H9 (cell line): ENCODE results near the gene FSTL4. TPM values are rescaled to one million over a fixed set of nuclear protein-coding genes. Genes with fewer than 3 reads are reported as not detected.

Experiments
- DNase-seq: peaks from one replicate; pipeline ENCODE4 v3.0.0-alpha.2; 2017
- H2AFZ ChIP-seq: one replicate; pipeline ENCODE4 v1.6.1; 2013; ENCODE audit warnings: mild to moderate bottlenecking, low read length, control low read depth, moderate library complexity
- H2AK5ac ChIP-seq: 2 replicates; pipeline ENCODE4 v1.6.1; 2013; ENCODE audit warnings: low read length, control low read depth, mixed read lengths; ENCODE audit not compliant: insufficient read length
- H2BK120ac ChIP-seq: one replicate; pipeline ENCODE4 v1.6.1; 2013; ENCODE audit warnings: low read depth, mild to moderate bottlenecking, low read length, control low read depth, inconsistent platforms; ENCODE audit not compliant: poor library complexity, severe bottlenecking
- H2BK12ac ChIP-seq: 2 replicates; pipeline ENCODE4 v1.6.1; 2013; ENCODE audit warnings: low read length, control low read depth, mixed read lengths, low read depth; ENCODE audit not compliant: insufficient read length
- H2BK15ac ChIP-seq: 2 replicates; pipeline ENCODE4 v1.6.1; 2013; ENCODE audit warnings: low read depth, low read length, control low read depth
- H2BK20ac ChIP-seq: one replicate; pipeline ENCODE4 v1.6.1; 2013; ENCODE audit warnings: low read depth, mild to moderate bottlenecking, low read length, control low read depth, inconsistent platforms; ENCODE audit not compliant: poor library complexity, severe bottlenecking
- H2BK5ac ChIP-seq: 2 replicates; pipeline ENCODE4 v1.6.1; 2013; ENCODE audit warnings: low read length, control low read depth, mixed read lengths; ENCODE audit not compliant: insufficient read length
- H3K14ac ChIP-seq: 2 replicates; pipeline ENCODE4 v1.6.1; 2013; ENCODE audit warnings: low read length, control low read depth; ENCODE audit not compliant: insufficient read depth
- H3K18ac ChIP-seq: 2 replicates; pipeline ENCODE4 v1.6.1; 2013; ENCODE audit warnings: low read depth, mild to moderate bottlenecking, mixed read lengths, low read length, control low read depth; ENCODE audit not compliant: insufficient read length
- H3K23ac ChIP-seq: 2 replicates; pipeline ENCODE4 v1.6.1; 2013; ENCODE audit warnings: low read length, control low read depth, mixed read lengths, low read depth; ENCODE audit not compliant: insufficient read length
- H3K23me2 ChIP-seq: 2 replicates; pipeline ENCODE4 v1.6.1; 2013; ENCODE audit warnings: low read depth, mild to moderate bottlenecking, mixed read lengths, low read length, control low read depth; ENCODE audit not compliant: insufficient read length, poor library complexity, severe bottlenecking
- H3K27ac ChIP-seq: 2 replicates; pipeline ENCODE4 v1.5.1; 2013; ENCODE audit warnings: low read length, control low read depth, mixed read lengths, low read depth; ENCODE audit not compliant: insufficient read length
- H3K27me3 ChIP-seq: 2 replicates; pipeline ENCODE4 v1.6.1; 2013; ENCODE audit warnings: low read length, control low read depth, inconsistent platforms; ENCODE audit not compliant: insufficient read depth
- H3K4ac ChIP-seq: 2 replicates; pipeline ENCODE4 v1.6.1; 2013; ENCODE audit warnings: low read depth, mild to moderate bottlenecking, control low read depth, inconsistent platforms, low read length, moderate library complexity
- H3K4me1 ChIP-seq: 2 replicates; pipeline ENCODE4 v1.6.1; 2013; ENCODE audit warnings: low read length, control low read depth, inconsistent platforms; ENCODE audit not compliant: insufficient read depth
- H3K4me2 ChIP-seq: 2 replicates; pipeline ENCODE4 v1.6.1; 2013; ENCODE audit warnings: low read length, control low read depth, mixed read lengths; ENCODE audit not compliant: insufficient read length, insufficient read depth
- H3K56ac ChIP-seq: 2 replicates; pipeline ENCODE4 v1.6.1; 2013; ENCODE audit warnings: low read depth, mild to moderate bottlenecking, mixed read lengths, low read length, control low read depth; ENCODE audit not compliant: insufficient read length
- H3K79me1 ChIP-seq: 2 replicates; pipeline ENCODE4 v1.6.1; 2013; ENCODE audit warnings: low read depth, mild to moderate bottlenecking, moderate library complexity, low read length, control low read depth, inconsistent platforms; ENCODE audit not compliant: insufficient read depth, poor library complexity, severe bottlenecking
- H3K79me2 ChIP-seq: 2 replicates; pipeline ENCODE4 v1.6.1; 2013; ENCODE audit warnings: low read length, control low read depth, inconsistent platforms; ENCODE audit not compliant: insufficient read depth
- H3K9ac ChIP-seq: 2 replicates; pipeline ENCODE4 v1.6.1; 2013; ENCODE audit warnings: low read length, control low read depth, mixed read lengths; ENCODE audit not compliant: insufficient read length; ENCODE audit errors: extremely low read depth
- H3K9me3 ChIP-seq: one replicate; pipeline ENCODE4 v1.6.1; 2013; ENCODE audit warnings: low read depth, low read length, inconsistent platforms; ENCODE audit not compliant: control insufficient read depth
- H3T11ph ChIP-seq: one replicate; pipeline ENCODE4 v1.6.1; 2013; ENCODE audit warnings: mild to moderate bottlenecking, low read length, control low read depth, inconsistent platforms
- H4K20me1 ChIP-seq: one replicate; pipeline ENCODE4 v1.6.1; 2013; ENCODE audit not compliant: control insufficient read depth, insufficient read length, insufficient read depth
- H4K5ac ChIP-seq: 2 replicates; pipeline ENCODE4 v1.6.1; 2013; ENCODE audit warnings: low read depth, mild to moderate bottlenecking, mixed read lengths, low read length, control low read depth; ENCODE audit not compliant: insufficient read length
- H4K8ac ChIP-seq: replicated peaks from 2 replicates; pipeline ENCODE4 v1.6.1; 2013; ENCODE audit warnings: low read length, control low read depth, mixed read lengths, low read depth; ENCODE audit not compliant: insufficient read length
- H4K91ac ChIP-seq: 2 replicates; pipeline ENCODE4 v1.6.1; 2013; ENCODE audit warnings: low read depth, mild to moderate bottlenecking, moderate library complexity, mixed read lengths, low read length, control low read depth; ENCODE audit not compliant: insufficient read length
- H3K27ac Mint-ChIP-seq, 3 experiments: 2 replicates in 2 of 3; 3 replicates in 1 of 3; pipeline ENCODE4 v1.8.0; 2020 to 2021; ENCODE audit warnings: mixed read lengths in 3 of 3, mild to moderate bottlenecking in 1 of 3, moderate library complexity in 1 of 3
- H3K27me3 Mint-ChIP-seq: 2 replicates; pipeline ENCODE4 v1.8.0; 2021; ENCODE audit warnings: low read depth, mild to moderate bottlenecking, moderate library complexity, mixed read lengths
- H3K36me3 Mint-ChIP-seq, 3 experiments: 2 replicates in 2 of 3; 3 replicates in 1 of 3; pipeline ENCODE4 v1.8.0; 2020 to 2021; ENCODE audit warnings: low read depth in 3 of 3, mixed read lengths in 3 of 3; ENCODE audit not compliant: insufficient read depth in 1 of 3
- H3K4me1 Mint-ChIP-seq, 2 experiments: 2 replicates each; pipeline ENCODE4 v1.8.0; 2020; ENCODE audit warnings: mixed read lengths in 2 of 2
- H3K4me3 Mint-ChIP-seq, 2 experiments: 2 replicates in 1 of 2; 3 replicates in 1 of 2; pipeline ENCODE4 v1.8.0; 2020 to 2021; ENCODE audit warnings: mild to moderate bottlenecking in 2 of 2, mixed read lengths in 2 of 2, moderate library complexity in 1 of 2
- H3K9me3 Mint-ChIP-seq, 2 experiments: 2 replicates in 1 of 2; 3 replicates in 1 of 2; pipeline ENCODE4 v1.8.0; 2020; ENCODE audit warnings: mild to moderate bottlenecking in 2 of 2, mixed read lengths in 2 of 2, moderate library complexity in 1 of 2
- WGBS: extraction: QIAGEN DNeasy Blood & Tissue Kit; methylation state at CpG from one replicate; pipeline ENCODE4 v1.1.7; 2013; ENCODE audit warnings: missing lambda C conversion rate, low lambda C conversion rate, mixed read lengths; ENCODE audit not compliant: insufficient read length; ENCODE audit errors: extremely low coverage; 5-methylcytosine and 5-hydroxymethylcytosine counted together
- total RNA-seq: library from RNA; stranded (reverse); gene quantifications from 2 replicates; pipeline ENCODE4 v1.2.1, GENCODE V29; 2021
- TF ChIP-seq, protein P1 (sequence below): fragments of 200-600 bp; sonication (generic); conservative IDR thresholded peaks from 3 replicates; pipeline ENCODE4 v1.8.0; 2021; ENCODE audit warnings: antibody characterized with exemption, mild to moderate bottlenecking

FSTL4 gene
- total RNA-seq, 1 experiment from 2014 or later: 5.7 TPM

DNA sequence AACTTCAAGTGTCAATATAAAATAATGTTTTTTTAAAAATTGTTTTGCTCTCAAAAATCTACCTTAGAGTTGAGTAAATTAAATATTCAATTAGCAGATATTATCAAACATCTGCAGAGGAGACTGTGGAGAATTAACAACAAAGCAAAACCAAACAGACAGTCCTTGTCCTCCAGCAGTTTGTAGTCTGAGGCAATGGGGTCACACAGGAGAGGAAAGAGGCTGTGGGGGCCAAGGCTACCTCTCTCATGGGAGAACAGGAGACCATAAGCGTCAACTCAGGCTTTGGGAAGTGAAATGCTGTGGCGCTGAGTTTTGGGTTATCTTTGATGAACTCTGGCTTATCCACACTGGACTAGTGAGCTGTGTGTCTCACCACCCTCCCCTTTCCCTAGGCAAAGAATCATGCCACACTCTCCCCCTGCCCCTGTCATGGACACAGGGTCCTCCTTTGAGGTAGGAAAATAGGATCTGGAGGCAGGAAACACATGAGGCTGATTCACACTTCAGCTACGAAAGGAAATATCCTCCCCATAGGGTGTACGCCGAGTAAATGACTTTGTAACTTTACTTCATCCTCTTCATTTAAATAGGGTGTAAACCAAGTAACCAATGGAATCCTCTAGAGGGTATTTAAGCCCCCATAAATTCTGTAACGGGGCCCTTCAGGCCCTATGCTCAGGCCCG, 152.7 kb downstream of the FSTL4 start:
- Histone ChIP-seq H3K9ac (no peak overlapping the region), H2BK15ac (no peak overlapping the region), H2AK5ac (no peak overlapping the region), H3K4ac (no peak overlapping the region), H2AFZ (no peak overlapping the region), H3K14ac (no peak overlapping the region), H3K9me3 (no peaks in the 10 kb centered on the region), H2BK5ac (no peak overlapping the region), H2BK120ac (no peak overlapping the region), H3K4me2 (no peak overlapping the region), H3K18ac (no peak overlapping the region), H4K91ac (no peak overlapping the region), H3K4me1 (no peaks in the 10 kb centered on the region), H3K23ac (no peak overlapping the region), H3K27me3 (no peaks in the 10 kb centered on the region), H3K56ac (no peak overlapping the region), H3K79me1 (no peaks in the 10 kb centered on the region), H4K8ac (no peak overlapping the region), H4K5ac (no peak overlapping the region), H2BK20ac (no peak overlapping the region), H4K20me1 (no peaks in the 10 kb centered on the region), H3K23me2 (no peaks in the 10 kb centered on the region), H3K79me2 (no peaks in the 10 kb centered on the region), H2BK12ac (no peak overlapping the region), H3K27ac (no peak overlapping the region), H3T11ph (no peak overlapping the region)
- WGBS: no CpG with 5 or more reads among the region's 7 CpGs
- H3K27me3 Mint-ChIP-seq: no peaks in the 10 kb centered on the region; the same call in 1 of the 2 replicates
- TF ChIP-seq, protein P1, sequence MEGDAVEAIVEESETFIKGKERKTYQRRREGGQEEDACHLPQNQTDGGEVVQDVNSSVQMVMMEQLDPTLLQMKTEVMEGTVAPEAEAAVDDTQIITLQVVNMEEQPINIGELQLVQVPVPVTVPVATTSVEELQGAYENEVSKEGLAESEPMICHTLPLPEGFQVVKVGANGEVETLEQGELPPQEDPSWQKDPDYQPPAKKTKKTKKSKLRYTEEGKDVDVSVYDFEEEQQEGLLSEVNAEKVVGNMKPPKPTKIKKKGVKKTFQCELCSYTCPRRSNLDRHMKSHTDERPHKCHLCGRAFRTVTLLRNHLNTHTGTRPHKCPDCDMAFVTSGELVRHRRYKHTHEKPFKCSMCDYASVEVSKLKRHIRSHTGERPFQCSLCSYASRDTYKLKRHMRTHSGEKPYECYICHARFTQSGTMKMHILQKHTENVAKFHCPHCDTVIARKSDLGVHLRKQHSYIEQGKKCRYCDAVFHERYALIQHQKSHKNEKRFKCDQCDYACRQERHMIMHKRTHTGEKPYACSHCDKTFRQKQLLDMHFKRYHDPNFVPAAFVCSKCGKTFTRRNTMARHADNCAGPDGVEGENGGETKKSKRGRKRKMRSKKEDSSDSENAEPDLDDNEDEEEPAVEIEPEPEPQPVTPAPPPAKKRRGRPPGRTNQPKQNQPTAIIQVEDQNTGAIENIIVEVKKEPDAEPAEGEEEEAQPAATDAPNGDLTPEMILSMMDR: no peak
- H3K9me3 Mint-ChIP-seq: no peaks in the 10 kb centered on the region; a peak in 2 of 5 replicates
- peaks cover 11 to 19% of the 10 kb centered on the region in 2 experiments for H3K4me1 Mint-ChIP-seq
- no peak overlapping the region for H3K4me3 Mint-ChIP-seq
- H3K27ac Mint-ChIP-seq: no peak overlapping the region
- DNase-seq: peak; percentile 20
- H3K36me3 Mint-ChIP-seq: no peaks in the 10 kb centered on the region
